ENCODE measurements around the gene RBM33. TPM values are rescaled to one million over a fixed set of nuclear protein-coding genes. Genes with fewer than 3 reads are reported as not detected.

Gene RBM33
- total RNA-seq, 1 experiment from 2014 or later = 73.6 TPM

- intact Hi-C loops (cut with micrococcal nuclease; ENCODE audit: unreplicated experiment) = no loop called here
- H3K27ac ChIP-seq (ENCODE audit: low read depth, low read length, poor library complexity, severe bottlenecking) = no peak overlapping the region
- POLR2A ChIA-PET (ENCODE audit: low non-redundant PET) = no interaction called here
- CTCF ChIA-PET = no interaction called here
- BruUV-seq (replicated peaks) = no TSS peak
- no peaks in the 10 kb centered on the region for H3K9me3 ChIP-seq (ENCODE audit: low read depth, low read length, poor library complexity, severe bottlenecking)
- no peaks in the 10 kb centered on the region for H3K27me3 ChIP-seq (replicated peaks; ENCODE audit: insufficient read depth, low read depth, low read length, poor library complexity)
- H3K4me3 ChIP-seq (ENCODE audit: low read depth, low read length, poor library complexity, severe bottlenecking) = no peak overlapping the region
- peaks cover 9% of the 10 kb centered on the region for H3K4me1 ChIP-seq (ENCODE audit: insufficient read depth, low read length, poor library complexity, severe bottlenecking)
- no peak for DNase-seq (ENCODE audit: low spot score)
- no peaks in the 10 kb centered on the region for H3K36me3 ChIP-seq (ENCODE audit: insufficient read depth, low read length, poor library complexity, severe bottlenecking)
- TF ChIP-seq EZH2 (IDR thresholded peaks at IDR 0.05; ENCODE audit: borderline replicate concordance, low read depth, low read length, poor library complexity, severe bottlenecking) (no peak), CTCF (conservative IDR thresholded peaks at IDR 0.05; ENCODE audit: low read depth, low read length) (no peak)
These were observed 47.9 kb downstream of the RBM33 start for GRCh38 chr7:155692317-155692716.

GRCh38 chr7:155693826-155694225 lies 49.4 kb downstream of the RBM33 start:
- intact Hi-C loops (cut with micrococcal nuclease; ENCODE audit: unreplicated experiment) = no loop called here
- Histone ChIP-seq H3K9me3 (ENCODE audit: low read depth, low read length, poor library complexity, severe bottlenecking) (no peaks in the 10 kb centered on the region), H3K4me1 (ENCODE audit: insufficient read depth, low read length, poor library complexity, severe bottlenecking) (peaks cover 9% of the 10 kb centered on the region), H3K4me3 (ENCODE audit: low read depth, low read length, poor library complexity, severe bottlenecking) (no peak overlapping the region), H3K27ac (ENCODE audit: low read depth, low read length, poor library complexity, severe bottlenecking) (no peak overlapping the region), H3K36me3 (ENCODE audit: insufficient read depth, low read length, poor library complexity, severe bottlenecking) (no peaks in the 10 kb centered on the region), H3K27me3 (replicated peaks; ENCODE audit: insufficient read depth, low read depth, low read length, poor library complexity) (no peaks in the 10 kb centered on the region)
- ChIA-PET POLR2A (ENCODE audit: low non-redundant PET) (no interaction called here), CTCF (no interaction called here)
- no peak for TF ChIP-seq EZH2 (IDR thresholded peaks at IDR 0.05; ENCODE audit: borderline replicate concordance, low read depth, low read length, poor library complexity, severe bottlenecking)
- no peak for TF ChIP-seq CTCF (conservative IDR thresholded peaks at IDR 0.05; ENCODE audit: low read depth, low read length)
- no peak for DNase-seq (ENCODE audit: low spot score)
- no TSS peak for BruUV-seq (replicated peaks)

GRCh38 chr7:155694851-155695250 lies 50.4 kb downstream of the RBM33 start:
- intact Hi-C loops (cut with micrococcal nuclease; ENCODE audit: unreplicated experiment) = no loop called here
- ChIA-PET POLR2A (ENCODE audit: low non-redundant PET) (no interaction called here), CTCF (no interaction called here)
- BruUV-seq (replicated peaks) = no TSS peak
- Histone ChIP-seq H3K9me3 (ENCODE audit: low read depth, low read length, poor library complexity, severe bottlenecking) (no peaks in the 10 kb centered on the region), H3K27ac (ENCODE audit: low read depth, low read length, poor library complexity, severe bottlenecking) (no peak overlapping the region), H3K4me3 (ENCODE audit: low read depth, low read length, poor library complexity, severe bottlenecking) (no peak overlapping the region), H3K27me3 (replicated peaks; ENCODE audit: insufficient read depth, low read depth, low read length, poor library complexity) (no peaks in the 10 kb centered on the region), H3K36me3 (ENCODE audit: insufficient read depth, low read length, poor library complexity, severe bottlenecking) (no peaks in the 10 kb centered on the region), H3K4me1 (ENCODE audit: insufficient read depth, low read length, poor library complexity, severe bottlenecking) (peaks cover 9% of the 10 kb centered on the region)
- no peak for TF ChIP-seq CTCF (conservative IDR thresholded peaks at IDR 0.05; ENCODE audit: low read depth, low read length)
- no peak for DNase-seq (ENCODE audit: low spot score)
